ENCODE results near the gene WDR73.
"Not testable (repeated sequence)": the region's sequence is repeated elsewhere in the genome, so short reads cannot be mapped to it uniquely, and the experiment has no call there.

WDR73 gene

DNA sequence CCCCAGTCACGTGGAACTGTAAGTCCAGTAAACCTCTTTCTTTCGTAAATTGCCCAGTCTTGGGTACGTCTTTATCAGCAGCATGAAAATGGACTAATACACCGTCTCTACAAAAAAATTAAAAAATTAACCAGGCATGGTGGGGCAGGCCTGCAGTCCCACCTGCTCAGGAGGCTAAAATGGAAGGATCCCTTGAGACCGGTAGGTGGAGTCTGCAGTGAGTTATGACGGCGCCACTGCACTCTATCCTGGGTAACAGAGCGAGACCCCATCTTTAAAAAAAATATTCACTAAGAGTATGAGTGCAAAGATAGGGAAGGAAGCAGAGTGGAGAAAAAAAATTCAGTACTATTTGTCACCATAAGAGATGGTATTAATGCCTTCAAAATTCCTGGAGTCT lies 36.3 kb upstream of the WDR73 start:
- TF ChIP-seq, protein P1, sequence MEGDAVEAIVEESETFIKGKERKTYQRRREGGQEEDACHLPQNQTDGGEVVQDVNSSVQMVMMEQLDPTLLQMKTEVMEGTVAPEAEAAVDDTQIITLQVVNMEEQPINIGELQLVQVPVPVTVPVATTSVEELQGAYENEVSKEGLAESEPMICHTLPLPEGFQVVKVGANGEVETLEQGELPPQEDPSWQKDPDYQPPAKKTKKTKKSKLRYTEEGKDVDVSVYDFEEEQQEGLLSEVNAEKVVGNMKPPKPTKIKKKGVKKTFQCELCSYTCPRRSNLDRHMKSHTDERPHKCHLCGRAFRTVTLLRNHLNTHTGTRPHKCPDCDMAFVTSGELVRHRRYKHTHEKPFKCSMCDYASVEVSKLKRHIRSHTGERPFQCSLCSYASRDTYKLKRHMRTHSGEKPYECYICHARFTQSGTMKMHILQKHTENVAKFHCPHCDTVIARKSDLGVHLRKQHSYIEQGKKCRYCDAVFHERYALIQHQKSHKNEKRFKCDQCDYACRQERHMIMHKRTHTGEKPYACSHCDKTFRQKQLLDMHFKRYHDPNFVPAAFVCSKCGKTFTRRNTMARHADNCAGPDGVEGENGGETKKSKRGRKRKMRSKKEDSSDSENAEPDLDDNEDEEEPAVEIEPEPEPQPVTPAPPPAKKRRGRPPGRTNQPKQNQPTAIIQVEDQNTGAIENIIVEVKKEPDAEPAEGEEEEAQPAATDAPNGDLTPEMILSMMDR (IDR thresholded peaks at IDR 0.05; ENCODE audit: control insufficient read depth, extremely low read depth, insufficient read depth), result no peak
- DNase-seq (ENCODE audit: low read depth), result no peak
- H3K4me3 ChIP-seq (ENCODE audit: low read depth, low read length), result no peak overlapping the region

DNA sequence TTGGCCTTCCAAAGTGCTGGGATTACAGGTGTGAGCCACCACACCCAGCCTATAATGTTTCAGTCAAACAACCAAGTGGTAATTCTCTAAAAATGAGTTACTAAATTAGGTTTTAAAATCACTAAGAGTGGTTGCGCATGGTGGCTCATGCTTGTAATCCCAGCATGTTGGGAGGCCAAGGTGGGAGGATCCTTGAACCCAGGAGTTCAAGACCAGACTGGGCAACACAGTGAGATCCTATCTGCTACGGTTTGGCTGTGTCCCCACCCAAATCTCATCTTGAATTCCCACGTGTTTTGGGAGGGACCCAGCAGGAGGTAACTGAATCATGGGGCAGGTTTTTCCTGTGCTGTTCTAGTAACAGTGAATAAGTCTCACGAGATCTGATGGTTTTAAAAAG lies 35.8 kb upstream of the WDR73 start:
- no peak for DNase-seq (ENCODE audit: low read depth)
- TF ChIP-seq, protein P1 (IDR thresholded peaks at IDR 0.05; ENCODE audit: control insufficient read depth, extremely low read depth, insufficient read depth), result no peak
- H3K4me3 ChIP-seq (ENCODE audit: low read depth, low read length), result no peak overlapping the region

DNA sequence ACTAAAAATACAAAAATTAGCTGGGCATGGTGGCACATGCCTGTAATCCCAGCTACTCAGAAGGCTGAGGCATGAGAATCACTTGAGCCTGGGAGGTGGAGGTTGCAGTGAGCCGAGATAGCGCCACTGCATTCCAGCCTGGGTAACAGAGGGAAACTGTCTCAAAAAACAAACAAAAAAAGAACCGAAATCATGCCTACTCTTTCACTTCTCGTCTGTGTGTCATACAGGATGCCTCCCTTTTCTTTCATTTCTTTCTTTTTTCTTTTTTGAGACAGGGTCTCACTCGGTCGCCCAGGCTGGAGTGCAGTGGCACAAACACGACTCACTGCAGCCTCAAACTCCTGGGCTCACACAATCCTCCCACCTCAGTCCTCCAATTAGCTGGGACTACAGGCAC lies 32.4 kb upstream of the WDR73 start:
- not testable (repeated sequence) for DNase-seq (ENCODE audit: low read depth); H3K4me3 ChIP-seq (ENCODE audit: low read depth, low read length)

DNA sequence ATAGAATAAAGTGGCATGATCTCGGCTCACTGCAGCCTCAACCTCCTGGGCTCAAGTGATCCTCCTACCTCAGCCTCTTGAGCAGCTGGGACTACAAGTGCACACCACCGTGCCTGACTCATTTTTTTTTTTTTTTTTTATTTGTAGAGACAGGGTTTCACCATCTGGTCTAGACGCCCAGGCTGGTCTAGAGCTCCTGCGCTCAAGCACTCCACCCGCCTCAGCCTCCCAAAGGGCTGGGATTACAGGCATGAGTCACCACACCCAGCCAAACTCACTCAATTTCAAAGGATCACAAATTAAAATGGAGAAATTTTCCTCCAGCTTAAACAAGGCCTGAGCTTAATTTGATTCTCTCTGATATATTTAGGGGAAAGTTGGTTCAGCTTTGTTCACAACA lies 31.2 kb upstream of the WDR73 start:
- no peak for DNase-seq (ENCODE audit: low read depth)
- no peak overlapping the region for H3K4me3 ChIP-seq (ENCODE audit: low read depth, low read length)
- TF ChIP-seq, protein P1 (IDR thresholded peaks at IDR 0.05; ENCODE audit: control insufficient read depth, extremely low read depth, insufficient read depth), result no peak

DNA sequence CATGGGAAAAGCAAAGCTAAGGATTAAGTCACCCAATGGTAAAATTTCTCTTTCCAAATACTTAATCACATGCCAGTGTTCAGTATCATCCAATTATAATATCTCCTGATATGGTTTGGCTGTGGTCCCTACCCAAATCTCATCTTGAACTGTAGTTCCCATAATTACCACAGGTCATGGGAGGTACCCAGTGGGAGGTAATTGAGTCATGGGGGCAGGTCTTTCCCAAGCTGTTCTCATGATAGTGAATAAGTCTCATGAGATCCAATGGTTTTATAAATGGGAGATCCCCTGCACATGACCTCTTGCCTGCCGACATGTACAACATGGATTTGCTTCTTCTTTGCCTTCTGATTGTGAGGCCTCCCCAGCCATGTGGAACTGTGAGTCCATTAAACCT lies 30.0 kb upstream of the WDR73 start:
- TF ChIP-seq, protein P1 (IDR thresholded peaks at IDR 0.05; ENCODE audit: control insufficient read depth, extremely low read depth, insufficient read depth), result no peak
- DNase-seq (ENCODE audit: low read depth), result no peak
- H3K4me3 ChIP-seq (ENCODE audit: low read depth, low read length), result no peak overlapping the region

DNA sequence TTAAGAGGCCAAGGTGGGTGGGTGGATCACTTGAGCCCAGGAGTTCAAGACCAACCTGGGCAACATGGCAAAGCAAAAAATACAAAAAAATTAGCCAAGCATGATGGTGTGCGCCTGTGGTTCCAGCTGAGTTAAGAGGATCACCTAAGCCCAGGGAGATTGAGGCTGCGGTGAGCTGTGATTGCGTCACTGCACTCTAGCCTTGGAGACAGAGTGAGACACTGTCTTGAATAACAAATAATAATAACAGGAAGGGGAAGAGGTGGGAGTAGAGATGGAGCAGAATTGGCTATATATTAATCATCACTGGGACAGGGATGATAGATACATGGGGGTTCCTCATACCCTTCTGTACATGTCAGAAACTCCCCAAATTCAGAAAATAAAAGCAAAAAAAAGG lies 27.7 kb upstream of the WDR73 start:
- no peak overlapping the region for H3K4me3 ChIP-seq (ENCODE audit: low read depth, low read length)
- no peak for DNase-seq (ENCODE audit: low read depth)
- TF ChIP-seq, protein P1 (IDR thresholded peaks at IDR 0.05; ENCODE audit: control insufficient read depth, extremely low read depth, insufficient read depth), result no peak

DNA sequence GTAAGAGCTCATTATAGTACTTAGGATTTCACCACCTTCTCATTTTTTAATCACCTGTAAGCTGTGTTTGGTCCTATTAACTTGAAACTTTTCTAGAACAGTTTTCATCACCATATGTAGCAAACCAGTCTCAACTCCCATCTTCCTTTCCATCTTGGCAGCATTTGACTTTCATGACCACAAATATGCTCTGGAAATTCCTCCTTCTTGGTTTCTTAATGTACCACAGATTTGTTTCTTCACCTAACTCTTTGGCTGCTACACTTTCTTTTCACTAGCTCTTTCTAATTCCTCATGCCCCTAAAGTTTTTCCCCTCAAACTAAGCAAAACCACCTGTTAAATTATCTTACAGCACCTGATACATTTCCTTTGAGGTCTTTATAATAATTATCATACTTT lies 17.1 kb upstream of the WDR73 start:
- no peak for DNase-seq (ENCODE audit: low read depth)
- TF ChIP-seq, protein P1 (IDR thresholded peaks at IDR 0.05; ENCODE audit: control insufficient read depth, extremely low read depth, insufficient read depth), result no peak
- H3K4me3 ChIP-seq (ENCODE audit: low read depth, low read length), result no peak overlapping the region

DNA sequence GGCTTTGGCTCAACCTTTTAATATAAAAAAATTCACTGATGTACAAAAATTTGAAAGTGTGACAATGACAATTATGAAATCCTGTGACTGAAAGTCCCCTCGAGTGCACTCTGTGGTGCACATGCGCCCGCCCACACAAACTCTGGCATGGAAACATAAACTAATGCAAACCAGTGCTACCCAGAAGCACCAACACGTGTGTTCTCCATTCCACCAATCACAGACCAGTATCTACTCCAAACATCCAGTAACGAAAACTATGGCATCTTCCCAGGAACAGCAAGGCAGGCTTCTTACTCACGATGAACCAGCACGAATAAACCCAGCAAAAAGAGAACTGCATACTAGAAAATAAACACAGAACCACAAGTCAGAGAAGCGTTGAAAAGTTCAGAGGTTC lies 15.6 kb upstream of the WDR73 start:
- no peak for DNase-seq (ENCODE audit: low read depth)
- no peak overlapping the region for H3K4me3 ChIP-seq (ENCODE audit: low read depth, low read length)
- TF ChIP-seq, protein P1 (IDR thresholded peaks at IDR 0.05; ENCODE audit: control insufficient read depth, extremely low read depth, insufficient read depth), result no peak
